ENCODE results near the gene SLC31A1.
"Not testable (repeated sequence)": the region's sequence is repeated elsewhere in the genome, so short reads cannot be mapped to it uniquely, and the experiment has no call there.

SLC31A1 gene

GRCh38 chr9:113250807-113251206 is 29.5 kb downstream of the SLC31A1 start:
- Histone ChIP-seq H3K4me3 (no peak overlapping the region), H3K27ac (no peak overlapping the region)

- no peak overlapping the region for H3K27ac ChIP-seq
These were observed 33.6 kb downstream of the SLC31A1 start for GRCh38 chr9:113254991-113255390.

GRCh38 chr9:113255438-113255837 is 34.1 kb downstream of the SLC31A1 start:
- Histone ChIP-seq H3K27ac (no peak overlapping the region), H3K4me3 (no peak overlapping the region)

More at GRCh38 chr9:113254991-113255390, 33.6 kb downstream of the SLC31A1 start:
- no peak overlapping the region for H3K4me3 ChIP-seq

GRCh38 chr9:113257863-113258262 is 36.5 kb downstream of the SLC31A1 start:
- H3K4me3 ChIP-seq, result no peak overlapping the region

GRCh38 chr9:113258282-113258681 is 36.9 kb downstream of the SLC31A1 start:
- Histone ChIP-seq H3K4me3 (no peak overlapping the region), H3K27ac (no peak overlapping the region)

More at GRCh38 chr9:113257863-113258262, 36.5 kb downstream of the SLC31A1 start:
- H3K27ac ChIP-seq, result no peak overlapping the region

GRCh38 chr9:113261917-113262671 is 40.8 kb downstream of the SLC31A1 start:
- no peak overlapping the region for H3K4me3 ChIP-seq

GRCh38 chr9:113266174-113266573 is 44.8 kb downstream of the SLC31A1 start:
- Histone ChIP-seq H3K27ac (no peak overlapping the region), H3K4me3 (no peak overlapping the region)

More at GRCh38 chr9:113261917-113262671, 40.8 kb downstream of the SLC31A1 start:
- no peak overlapping the region for H3K27ac ChIP-seq

GRCh38 chr9:113267911-113268566 is 46.7 kb downstream of the SLC31A1 start:
- Histone ChIP-seq H3K4me3 (no peak overlapping the region), H3K27ac (no peak overlapping the region)

- Histone ChIP-seq H3K4me3 (no peak overlapping the region), H3K27ac (no peak overlapping the region)
These were observed 48.0 kb downstream of the SLC31A1 start for GRCh38 chr9:113269355-113269754.

GRCh38 chr9:113269871-113270270 is 48.5 kb downstream of the SLC31A1 start:
- no peak overlapping the region for H3K27ac ChIP-seq
- H3K4me3 ChIP-seq, result no peak overlapping the region

- Histone ChIP-seq H3K27ac (peak overlapping the region; percentile 54 to 99 (median 94)), H3K4me3 (peak overlapping the region; percentile 65 to 78 (median 72))
These were observed 53.3 kb downstream of the SLC31A1 start for GRCh38 chr9:113274474-113275156.

GRCh38 chr9:113275157-113276131 is 54.1 kb downstream of the SLC31A1 start, which contains the start of the genes CDC26 and PRPF4:
CDC26 (minus strand) TSS chr9:113275572; CDS start chr9:113272507, 3,065 bp downstream.
PRPF4 (plus strand) TSS chr9:113275658; CDS start chr9:113275744, 86 bp downstream.
- Histone ChIP-seq H3K4me3 (peak within 1 kb of the TSS; percentile 65 to 78 (median 72)), H3K27ac (peak within 1 kb of the TSS; percentile 81 to 99 (median 94))

- Histone ChIP-seq H3K27ac (no peak overlapping the region), H3K4me3 (no peak overlapping the region)
These were observed 57.5 kb downstream of the SLC31A1 start for GRCh38 chr9:113278840-113279239.

- Histone ChIP-seq H3K4me3 (no peak overlapping the region), H3K27ac (no peak overlapping the region)
These were observed 60.0 kb downstream of the SLC31A1 start for GRCh38 chr9:113281356-113281755.

- no peak overlapping the region for H3K27ac ChIP-seq
These were observed 67.7 kb downstream of the SLC31A1 start for GRCh38 chr9:113289091-113289490.

GRCh38 chr9:113290052-113290607 is 68.8 kb downstream of the SLC31A1 start:
- no peak overlapping the region for H3K27ac ChIP-seq
- H3K4me3 ChIP-seq, result no peak overlapping the region

More at GRCh38 chr9:113289091-113289490, 67.7 kb downstream of the SLC31A1 start:
- H3K4me3 ChIP-seq, result no peak overlapping the region

GRCh38 chr9:113293285-113293878 is 72.0 kb downstream of the SLC31A1 start:
- peak overlapping the region in 2 of 21 experiments; percentile 20 to 23 for H3K27ac ChIP-seq
- no peak overlapping the region for H3K4me3 ChIP-seq

GRCh38 chr9:113296247-113296646 is 74.9 kb downstream of the SLC31A1 start:
- H3K27ac ChIP-seq, result not testable (repeated sequence)

More at GRCh38 chr9:113296247-113296646, 74.9 kb downstream of the SLC31A1 start:
- H3K4me3 ChIP-seq, result not testable (repeated sequence)
